OCI-LY3 (cell line): ENCODE measurements around the gene EGF.

Experiments used
- H2AFZ ChIP-seq: fragments of 200-600, 300-600 bp; shearing (Covaris generic); 2 replicates; pipeline ENCODE4 v1.6.0; 2014; ENCODE audit warnings: antibody characterized with exemption, low read depth, low read length
- H3K27ac ChIP-seq: fragments of 200-600, 300-600 bp; sonication (generic); 2 replicates; pipeline ENCODE4 v1.5.1; 2014; ENCODE audit warnings: mild to moderate bottlenecking, low read length, moderate library complexity, mixed read lengths
- H3K27me3 ChIP-seq: fragments of 200-600, 300-600 bp; sonication (generic); 2 replicates; pipeline ENCODE4 v1.6.1; 2014; ENCODE audit warnings: low read depth, low read length, mixed read lengths
- H3K36me3 ChIP-seq: fragments of 200-600, 300-600 bp; sonication (generic); replicated peaks from 2 replicates; pipeline ENCODE3; 2014; ENCODE audit warnings: low read depth, low read length, mixed read lengths
- H3K4me1 ChIP-seq: fragments of 300-600, 200-600 bp; sonication (generic); 2 replicates; pipeline ENCODE4 v1.6.1; 2014; ENCODE audit warnings: low read length, mixed read lengths
- H3K4me2 ChIP-seq: fragments of 200-600, 300-600 bp; sonication (generic); 2 replicates; pipeline ENCODE4 v1.6.1; 2014; ENCODE audit warnings: low read length, mixed read lengths
- H3K4me3 ChIP-seq: fragments of 300-600, 200-600 bp; sonication (generic); 2 replicates; pipeline ENCODE4 v1.5.1; 2014; ENCODE audit warnings: antibody characterized with exemption, mild to moderate bottlenecking, low read length, moderate library complexity
- H3K79me2 ChIP-seq: fragments of 300-600, 200-600 bp; shearing (Covaris generic); 2 replicates; pipeline ENCODE4 v1.6.1; 2014; ENCODE audit warnings: mild to moderate bottlenecking, low read length, mixed read lengths
- H3K9ac ChIP-seq: fragments of 300-600, 200-600 bp; shearing (Covaris generic); 2 replicates; pipeline ENCODE4 v1.6.0; 2014; ENCODE audit warnings: mild to moderate bottlenecking, low read length, moderate library complexity
- H3K9me3 ChIP-seq: fragments of 200-600, 300-600 bp; shearing (Covaris generic); 2 replicates; pipeline ENCODE4 v1.6.1; 2014; ENCODE audit warnings: low read length, mixed read lengths; ENCODE audit not compliant: insufficient read depth
- H4K20me1 ChIP-seq: fragments of 200-600, 300-600 bp; sonication (generic); 2 replicates; pipeline ENCODE4 v1.6.1; 2016; ENCODE audit warnings: low read length, mixed read lengths; ENCODE audit not compliant: insufficient read depth
- CTCF ChIP-seq: fragments of 200-600, 300-600 bp; sonication (generic); IDR thresholded peaks from 2 replicates; pipeline ENCODE4 v1.5.1; 2014; ENCODE audit warnings: antibody characterized with exemption, low read length, low read depth
- EZH2phosphoT487 ChIP-seq: fragments of 200-600 bp; shearing (Covaris generic); IDR thresholded peaks from 2 replicates; pipeline ENCODE4 v1.6.1; 2018; ENCODE audit warnings: antibody characterized with exemption, mixed run types, low read depth

The EGF gene

DNA sequence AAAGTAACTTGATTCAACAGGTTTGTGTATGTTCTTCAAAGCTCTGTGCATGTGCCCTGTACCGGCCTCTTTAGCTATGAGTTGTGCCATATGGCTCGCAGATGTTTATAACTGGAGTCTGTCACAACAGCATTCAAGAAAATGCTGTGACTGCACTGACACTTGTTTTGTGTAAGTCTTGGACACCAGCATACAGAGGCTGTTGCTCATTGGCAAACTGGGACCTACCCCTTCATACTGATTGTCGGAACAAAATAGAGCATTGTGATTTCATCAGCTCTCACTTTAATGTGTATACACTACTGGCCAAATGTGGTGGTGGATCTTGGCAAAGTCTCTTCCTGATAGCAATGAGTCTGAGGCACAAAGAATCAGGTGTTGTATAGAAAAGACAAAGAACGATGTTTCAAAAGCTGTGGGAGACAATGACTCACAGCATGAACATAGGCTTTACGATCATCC is 133.9 kb downstream of the EGF start:
- Histone ChIP-seq H3K9ac (no peak overlapping the region), H2AFZ (no peak overlapping the region), H3K4me2 (no peak overlapping the region), H3K4me3 (no peak overlapping the region), H3K4me1 (no peaks in the 10 kb centered on the region), H3K27me3 (no peaks in the 10 kb centered on the region), H3K9me3 (no peaks in the 10 kb centered on the region), H3K79me2 (no peaks in the 10 kb centered on the region), H3K36me3 (no peaks in the 10 kb centered on the region), H4K20me1 (no peaks in the 10 kb centered on the region), H3K27ac (no peak overlapping the region)
- TF ChIP-seq EZH2phosphoT487 (no peak), CTCF (no peak)

- Histone ChIP-seq H3K9me3 (no peaks in the 10 kb centered on the region), H3K36me3 (no peaks in the 10 kb centered on the region), H3K9ac (no peak overlapping the region), H3K27me3 (no peaks in the 10 kb centered on the region), H4K20me1 (no peaks in the 10 kb centered on the region), H2AFZ (no peak overlapping the region), H3K79me2 (no peaks in the 10 kb centered on the region), H3K27ac (no peak overlapping the region), H3K4me1 (peaks cover 5% of the 10 kb centered on the region), H3K4me3 (no peak overlapping the region), H3K4me2 (no peak overlapping the region)
- TF ChIP-seq CTCF, result peak; percentile 81
- TF ChIP-seq EZH2phosphoT487, result no peak
These were observed 137.6 kb downstream of the EGF start for GRCh38 chr4:110049951-110050925.

- Histone ChIP-seq H3K9ac (no peak overlapping the region), H3K27ac (no peak overlapping the region), H3K79me2 (no peaks in the 10 kb centered on the region), H3K4me2 (peak overlapping the region; percentile 63), H4K20me1 (no peaks in the 10 kb centered on the region), H3K9me3 (no peaks in the 10 kb centered on the region), H3K4me3 (peak overlapping the region; percentile 18; the same call in 1 of the 2 replicates), H3K36me3 (no peaks in the 10 kb centered on the region), H2AFZ (no peak overlapping the region), H3K4me1 (peaks cover 30% of the 10 kb centered on the region), H3K27me3 (no peaks in the 10 kb centered on the region)
- TF ChIP-seq CTCF (no peak), EZH2phosphoT487 (no peak)
These were observed 142.6 kb downstream of the EGF start for GRCh38 chr4:110055158-110055768.

DNA sequence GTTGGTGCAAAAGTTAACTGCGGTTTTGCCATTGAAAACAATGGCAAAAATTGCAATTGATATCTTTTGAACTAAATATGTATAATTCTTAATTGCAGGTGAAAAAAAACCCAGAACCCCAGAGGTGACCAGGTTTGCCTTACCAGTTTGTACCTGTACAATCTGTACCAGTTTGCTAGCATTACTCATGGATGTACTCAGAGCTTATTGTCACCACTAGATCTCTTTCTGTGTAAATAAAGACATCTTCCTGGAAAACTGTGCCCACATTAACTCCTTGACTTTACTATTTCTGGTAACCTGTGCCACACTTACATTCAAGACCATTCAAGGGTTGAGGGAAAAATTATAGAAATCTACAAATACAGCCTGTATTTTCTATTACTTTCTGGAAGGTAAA is 146.0 kb downstream of the EGF start:
- H3K4me1 ChIP-seq, result peaks cover 31% of the 10 kb centered on the region
- no peak overlapping the region for H3K4me2 ChIP-seq
- no peak overlapping the region for H3K27ac ChIP-seq
- no peaks in the 10 kb centered on the region for H3K36me3 ChIP-seq
- no peaks in the 10 kb centered on the region for H3K79me2 ChIP-seq
- H3K27me3 ChIP-seq, result no peaks in the 10 kb centered on the region
- H4K20me1 ChIP-seq, result no peaks in the 10 kb centered on the region
- no peak overlapping the region for H3K9ac ChIP-seq
- H3K9me3 ChIP-seq, result no peaks in the 10 kb centered on the region
- H2AFZ ChIP-seq, result no peak overlapping the region
- no peak overlapping the region for H3K4me3 ChIP-seq
- TF ChIP-seq CTCF, result no peak
- TF ChIP-seq EZH2phosphoT487, result no peak
